Neural progenitor cell (in vitro differentiated cells): Measurements from ENCODE around the gene RNF167.

Experiments used
- CTCF ChIP-seq: fragments of 200-600 bp; sonication (generic); IDR thresholded peaks from 2 replicates; pipeline ENCODE4 v1.5.1; 2017; ENCODE audit warnings: antibody characterized with exemption, mild to moderate bottlenecking
- EZH2 ChIP-seq: fragments of 200-600 bp; sonication (generic); IDR thresholded peaks from 2 replicates; pipeline ENCODE4 v1.6.1; 2017; ENCODE audit warnings: antibody characterized with exemption, mild to moderate bottlenecking, moderate library complexity
- EZH2phosphoT487 ChIP-seq: fragments of 200-600 bp; sonication (generic); IDR thresholded peaks from 2 replicates; pipeline ENCODE4 v1.6.1; 2017; ENCODE audit warnings: antibody characterized with exemption

GRCh38 chr17:4900231-4901107, 39.6 kb upstream of the RNF167 start:
- TF ChIP-seq CTCF = no peak
- TF ChIP-seq EZH2 = no peak
- no peak for TF ChIP-seq EZH2phosphoT487
